Measurements from ENCODE around the gene BCKDK. TPM values are rescaled to one million over a fixed set of nuclear protein-coding genes. Genes with fewer than 3 reads are reported as not detected.

Gene BCKDK
- total and polyA plus RNA-seq, 2 of the 13 experiments (the other 11 are each of a cell fraction or from before 2014, with no cell fraction given): 24.9 to 42.6 TPM

DNA sequence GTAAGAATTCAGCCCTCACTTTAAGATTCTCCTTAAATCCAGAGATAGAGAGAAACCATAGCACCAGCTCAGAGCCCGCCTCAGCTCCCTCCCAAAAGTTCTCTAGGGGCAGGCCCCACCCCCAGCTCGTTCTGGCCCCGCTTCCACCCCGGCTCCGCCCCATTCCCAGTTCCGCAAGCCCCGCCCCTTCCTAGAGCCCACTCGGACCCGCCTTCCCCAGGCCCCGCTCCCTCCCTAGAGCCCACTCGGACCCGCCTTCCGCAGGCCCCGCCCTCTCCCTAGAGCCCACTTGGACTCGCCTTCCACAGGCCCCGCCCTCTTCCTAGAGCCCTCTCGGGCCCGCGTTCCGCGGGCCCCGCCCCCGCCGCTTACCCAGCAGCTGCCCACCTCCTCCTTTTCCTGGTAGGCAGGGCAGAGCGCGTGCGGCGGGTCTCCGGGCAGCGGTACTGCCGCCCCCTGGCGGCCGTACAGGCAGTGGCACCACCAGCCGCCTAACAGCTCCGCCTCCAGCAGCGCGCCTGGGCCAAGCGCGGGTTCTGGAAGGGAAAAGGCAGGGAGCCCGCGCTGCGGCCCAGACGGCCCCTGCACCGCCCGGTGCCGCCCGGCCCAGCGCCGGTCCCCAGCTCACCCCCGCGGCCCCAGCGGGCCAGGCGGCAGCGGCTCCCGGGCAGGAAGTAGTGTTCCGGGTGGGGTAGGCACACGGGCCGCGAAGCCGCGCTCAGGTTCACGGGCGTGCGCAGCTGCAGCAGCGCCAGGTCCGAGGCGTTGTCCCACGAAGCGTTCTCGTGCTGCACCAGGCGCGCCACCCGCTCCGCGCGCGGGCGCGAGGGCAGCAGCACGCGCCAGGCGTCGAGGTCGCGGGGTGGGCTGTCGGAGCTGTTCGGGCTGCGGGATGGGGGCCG lies 34.2 kb downstream of the BCKDK start (continued):
- 0 out of 2 replicates have a peak, but pooled peaks have one; percentile 9 for TF ChIP-seq SNAPC4 (CRISPR knock-in tag; IDR thresholded peaks at IDR 0.05)
- peak; percentile 80 for TF ChIP-seq GATAD1 (CRISPR knock-in tag; IDR thresholded peaks at IDR 0.05)
- peak; percentile 73; the same call in 1 of the 2 replicates for TF ChIP-seq ZNF331 (CRISPR knock-in tag; IDR thresholded peaks at IDR 0.05)
- TF ChIP-seq, protein P1, sequence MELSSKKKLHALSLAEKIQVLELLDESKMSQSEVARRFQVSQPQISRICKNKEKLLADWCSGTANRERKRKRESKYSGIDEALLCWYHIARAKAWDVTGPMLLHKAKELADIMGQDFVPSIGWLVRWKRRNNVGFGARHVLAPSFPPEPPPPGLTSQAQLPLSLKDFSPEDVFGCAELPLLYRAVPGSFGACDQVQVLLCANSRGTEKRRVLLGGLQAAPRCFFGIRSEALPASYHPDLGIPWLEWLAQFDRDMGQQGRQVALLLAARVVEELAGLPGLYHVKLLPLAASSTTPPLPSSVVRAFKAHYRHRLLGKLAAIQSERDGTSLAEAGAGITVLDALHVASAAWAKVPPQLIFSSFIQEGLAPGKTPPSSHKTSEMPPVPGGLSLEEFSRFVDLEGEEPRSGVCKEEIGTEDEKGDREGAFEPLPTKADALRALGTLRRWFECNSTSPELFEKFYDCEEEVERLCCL (CRISPR knock-in tag; IDR thresholded peaks at IDR 0.05; ENCODE audit: borderline replicate concordance): peak; percentile 68; the same call in 1 of the 2 replicates
- TF ChIP-seq, protein P2, sequence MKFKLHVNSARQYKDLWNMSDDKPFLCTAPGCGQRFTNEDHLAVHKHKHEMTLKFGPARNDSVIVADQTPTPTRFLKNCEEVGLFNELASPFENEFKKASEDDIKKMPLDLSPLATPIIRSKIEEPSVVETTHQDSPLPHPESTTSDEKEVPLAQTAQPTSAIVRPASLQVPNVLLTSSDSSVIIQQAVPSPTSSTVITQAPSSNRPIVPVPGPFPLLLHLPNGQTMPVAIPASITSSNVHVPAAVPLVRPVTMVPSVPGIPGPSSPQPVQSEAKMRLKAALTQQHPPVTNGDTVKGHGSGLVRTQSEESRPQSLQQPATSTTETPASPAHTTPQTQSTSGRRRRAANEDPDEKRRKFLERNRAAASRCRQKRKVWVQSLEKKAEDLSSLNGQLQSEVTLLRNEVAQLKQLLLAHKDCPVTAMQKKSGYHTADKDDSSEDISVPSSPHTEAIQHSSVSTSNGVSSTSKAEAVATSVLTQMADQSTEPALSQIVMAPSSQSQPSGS (CRISPR knock-in tag; IDR thresholded peaks at IDR 0.05): peak; percentile 73; the same call in 1 of the 2 replicates
- no peak for TF ChIP-seq LCORL (IDR thresholded peaks at IDR 0.05)
- TF ChIP-seq LCORL (CRISPR knock-in tag; IDR thresholded peaks at IDR 0.05): peak; percentile 84; the same call in 1 of the 2 replicates
- 0 out of 2 replicates have a peak, but pooled peaks have one; percentile 16 for TF ChIP-seq ZNF124 (CRISPR knock-in tag; IDR thresholded peaks at IDR 0.05)
- 0 out of 2 replicates have a peak, but pooled peaks have one; percentile 13 for TF ChIP-seq ZZZ3 (CRISPR knock-in tag; IDR thresholded peaks at IDR 0.05; ENCODE audit: borderline replicate concordance)
- TF ChIP-seq ZNF12 (CRISPR knock-in tag; IDR thresholded peaks at IDR 0.05): 0 out of 2 replicates have a peak, but pooled peaks have one; percentile 46
- peak; percentile 76 for TF ChIP-seq PAXIP1 (CRISPR knock-in tag; conservative IDR thresholded peaks at IDR 0.05)
- TF ChIP-seq HNF4A (CRISPR knock-in tag; IDR thresholded peaks at IDR 0.05): peak; percentile 29
- TF ChIP-seq YEATS4 (CRISPR knock-in tag; IDR thresholded peaks at IDR 0.05; ENCODE audit: borderline replicate concordance): peak; percentile 55; the same call in 1 of the 2 replicates
- TF ChIP-seq, protein P3, sequence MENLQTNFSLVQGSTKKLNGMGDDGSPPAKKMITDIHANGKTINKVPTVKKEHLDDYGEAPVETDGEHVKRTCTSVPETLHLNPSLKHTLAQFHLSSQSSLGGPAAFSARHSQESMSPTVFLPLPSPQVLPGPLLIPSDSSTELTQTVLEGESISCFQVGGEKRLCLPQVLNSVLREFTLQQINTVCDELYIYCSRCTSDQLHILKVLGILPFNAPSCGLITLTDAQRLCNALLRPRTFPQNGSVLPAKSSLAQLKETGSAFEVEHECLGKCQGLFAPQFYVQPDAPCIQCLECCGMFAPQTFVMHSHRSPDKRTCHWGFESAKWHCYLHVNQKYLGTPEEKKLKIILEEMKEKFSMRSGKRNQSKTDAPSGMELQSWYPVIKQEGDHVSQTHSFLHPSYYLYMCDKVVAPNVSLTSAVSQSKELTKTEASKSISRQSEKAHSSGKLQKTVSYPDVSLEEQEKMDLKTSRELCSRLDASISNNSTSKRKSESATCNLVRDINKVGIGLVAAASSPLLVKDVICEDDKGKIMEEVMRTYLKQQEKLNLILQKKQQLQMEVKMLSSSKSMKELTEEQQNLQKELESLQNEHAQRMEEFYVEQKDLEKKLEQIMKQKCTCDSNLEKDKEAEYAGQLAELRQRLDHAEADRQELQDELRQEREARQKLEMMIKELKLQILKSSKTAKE (CRISPR knock-in tag; IDR thresholded peaks at IDR 0.05; ENCODE audit: borderline replicate concordance): no peak
